HepG2 (cell line): ENCODE data around the gene KIF27. TPM values are rescaled to one million over a fixed set of nuclear protein-coding genes. Genes with fewer than 3 reads are reported as not detected.
A peak's percentile ranks its signal among the peaks of the same experiment; 100 is the strongest.
"Not testable (repeated sequence)": the region's sequence is repeated elsewhere in the genome, so short reads cannot be mapped to it uniquely, and the experiment has no call there.

ENCODE experiments used
- ARID3A ChIP-seq: IDR thresholded peaks from 2 replicates; pipeline ENCODE4 v1.6.1; 2012; ENCODE audit warnings: low read depth, low read length, improper control_type of control experiment
- ATF3 ChIP-seq: sonication (generic); formaldehyde crosslinking; IDR thresholded peaks from 2 replicates; pipeline ENCODE4 v1.4.0; 2020; ENCODE audit warnings: missing genetic modification reagents
- BCL6 ChIP-seq: IDR thresholded peaks from 2 replicates; pipeline ENCODE4 v1.6.1; 2016; ENCODE audit warnings: missing genetic modification reagents, missing compliant biosample characterization
- FOXA1 ChIP-seq, 2 experiments: fragments of 450-650 bp in 1 of 2; sonication (generic) in 1 of 2; formaldehyde crosslinking in 1 of 2; IDR thresholded peaks; 2 replicates each; pipeline versions ENCODE4 v1.4.0 to v1.6.1; 2016 to 2020; ENCODE audit warnings: missing genetic modification reagents in 1 of 2
- FOXO1 ChIP-seq: sonication (generic); formaldehyde crosslinking; IDR thresholded peaks from 2 replicates; pipeline ENCODE4 v1.4.0; 2020; ENCODE audit warnings: missing genetic modification reagents
- GATAD2A ChIP-seq: IDR thresholded peaks from 2 replicates; pipeline ENCODE4 v1.6.1; 2016
- HNF4G ChIP-seq, 2 experiments: sonication (generic) in 1 of 2; formaldehyde crosslinking in 1 of 2; IDR thresholded peaks; 2 replicates each; pipeline versions ENCODE4 v1.4.0 to v1.6.1; 2011 to 2020; ENCODE audit warnings: borderline replicate concordance in 2 of 2, low read depth in 2 of 2, mild to moderate bottlenecking in 2 of 2, low read length in 1 of 2, missing genetic modification reagents in 1 of 2, moderate library complexity in 1 of 2
- HOMEZ ChIP-seq: IDR thresholded peaks from 2 replicates; pipeline ENCODE4 v1.6.1; 2016; ENCODE audit warnings: low read depth
- HOXA3 ChIP-seq: sonication (generic); formaldehyde crosslinking; IDR thresholded peaks from 2 replicates; pipeline ENCODE4 v1.5.0; 2020; ENCODE audit warnings: missing genetic modification reagents
- IKZF5 ChIP-seq: IDR thresholded peaks from 2 replicates; pipeline ENCODE4 v1.6.1; 2018; ENCODE audit warnings: missing genetic modification reagents, mild to moderate bottlenecking, missing compliant biosample characterization
- IRF2 ChIP-seq: IDR thresholded peaks from 2 replicates; pipeline ENCODE4 v1.6.1; 2018; ENCODE audit warnings: missing genetic modification reagents, missing compliant biosample characterization
- KDM6A ChIP-seq: IDR thresholded peaks from 2 replicates; pipeline ENCODE4 v1.6.1; 2016; ENCODE audit warnings: low read depth
- NCOA2 ChIP-seq: sonication (generic); formaldehyde crosslinking; IDR thresholded peaks from 2 replicates; pipeline ENCODE4 v1.8.0; 2022; ENCODE audit warnings: inconsistent platforms
- SALL1 ChIP-seq: sonication (generic); formaldehyde crosslinking; IDR thresholded peaks from 2 replicates; pipeline ENCODE4 v1.8.0; 2022; ENCODE audit warnings: mild to moderate bottlenecking, missing genetic modification reagents
- SOX13 ChIP-seq, 3 experiments: fragments of 450-650 bp in 1 of 3; sonication (generic) in 1 of 3; formaldehyde crosslinking in 1 of 3; IDR thresholded peaks in 2 of 3; conservative IDR thresholded peaks in 1 of 3; 2 replicates each; pipeline versions ENCODE4 v1.5.0 to v1.6.1; 2016 to 2020; ENCODE audit warnings: antibody characterized with exemption in 1 of 3, mild to moderate bottlenecking in 1 of 3, missing compliant biosample characterization in 1 of 3, missing genetic modification reagents in 1 of 3, moderate library complexity in 1 of 3
- SOX6 ChIP-seq, 2 experiments: fragments of 450-650 bp in 1 of 2; sonication (generic) in 1 of 2; formaldehyde crosslinking in 1 of 2; IDR thresholded peaks; 2 replicates each; pipeline versions ENCODE4 v1.4.0 to v1.6.1; 2017 to 2020; ENCODE audit warnings: antibody characterized with exemption in 1 of 2, mild to moderate bottlenecking in 1 of 2, missing genetic modification reagents in 1 of 2
- TBX2 ChIP-seq: sonication (generic); formaldehyde crosslinking; IDR thresholded peaks from 2 replicates; pipeline ENCODE4 v1.5.0; 2020; ENCODE audit warnings: missing genetic modification reagents, mild to moderate bottlenecking, borderline replicate concordance
- ZMAT3 ChIP-seq: sonication (generic); formaldehyde crosslinking; conservative IDR thresholded peaks from 2 replicates; pipeline ENCODE4 v1.7.0; 2021; ENCODE audit warnings: missing genetic modification reagents
- ZMYM3 ChIP-seq: sonication (generic); formaldehyde crosslinking; IDR thresholded peaks from 2 replicates; pipeline ENCODE4 v1.5.1; 2020; ENCODE audit warnings: mild to moderate bottlenecking, missing genetic modification reagents
- ZNF12 ChIP-seq: sonication (generic); formaldehyde crosslinking; IDR thresholded peaks from 2 replicates; pipeline ENCODE4 v1.5.0; 2020; ENCODE audit warnings: missing genetic modification reagents
- ZNF800 ChIP-seq: sonication (generic); formaldehyde crosslinking; IDR thresholded peaks from 2 replicates; pipeline ENCODE4 v1.4.0; 2020; ENCODE audit warnings: missing genetic modification reagents
- polyA plus RNA-seq, 8 experiments: library from polyadenylated mRNA; depleted of rRNA in 3 of 8; stranded (reverse) in 7 of 8; unstranded in 1 of 8; fragments of >200 nt; fragmentation: Illumina TruSeq in 4 of 8; extraction: Trizol in 4 of 8; gene quantifications; 2 replicates each; pipeline versions ENCODE4 v1.2.1 to v1.2.3, GENCODE V29; 2011 to 2016; ENCODE audit warnings: low read depth in 4 of 8, missing spikeins in 1 of 8, mixed read lengths in 1 of 8; ENCODE audit not compliant: insufficient read depth in 1 of 8
- total RNA-seq, 5 experiments: library from RNA; depleted of rRNA; stranded (reverse); fragments of >200 nt; fragmentation: Illumina TruSeq; extraction: Trizol; gene quantifications; 2 replicates each; pipeline ENCODE4 v1.2.3, GENCODE V29; 2016; ENCODE audit warnings: low read depth in 1 of 5

KIF27 gene
- total and polyA plus RNA-seq, 2 of the 13 experiments (the other 11 are each of a cell fraction or from before 2014, with no cell fraction given): 0.95 to 4.1 TPM

- peak; percentile 68; the same call in 1 of the 2 replicates for TF ChIP-seq IKZF5 (CRISPR knock-in tag)
- 0 out of 2 replicates have a peak, but pooled peaks have one; percentile 24 for TF ChIP-seq KDM6A (CRISPR knock-in tag)
- peak; percentile 43; the same call in 1 of the 2 replicates for TF ChIP-seq BCL6 (CRISPR knock-in tag)
- not testable (repeated sequence) for TF ChIP-seq FOXA1 (IDR thresholded peaks at IDR 0.05); SOX6 (IDR thresholded peaks at IDR 0.05); SOX13 (IDR thresholded peaks at IDR 0.05); HNF4G (CRISPR knock-in tag; IDR thresholded peaks at IDR 0.05; ENCODE audit: borderline replicate concordance, low read depth)
- TF ChIP-seq FOXA1 (CRISPR knock-in tag; IDR thresholded peaks at IDR 0.05): 0 out of 2 replicates have a peak, but pooled peaks have one; percentile 12
- TF ChIP-seq HOMEZ: peak; percentile 80
- peak; percentile 50; the same call in 1 of the 2 replicates for TF ChIP-seq SOX6 (CRISPR knock-in tag; IDR thresholded peaks at IDR 0.05)
- TF ChIP-seq ZNF800 (CRISPR knock-in tag): 0 out of 2 replicates have a peak, but pooled peaks have one; percentile 41
- TF ChIP-seq ARID3A: peak; percentile 37; the same call in 1 of the 2 replicates
- peak; percentile 89 for TF ChIP-seq GATAD2A (CRISPR knock-in tag)
- TF ChIP-seq NCOA2 (CRISPR knock-in tag): peak; percentile 81
- 0 out of 2 replicates have a peak, but pooled peaks have one; percentile 31 for TF ChIP-seq IRF2
- 0 out of 2 replicates have a peak, but pooled peaks have one; percentile 52 for TF ChIP-seq HOXA3 (CRISPR knock-in tag)
- TF ChIP-seq SOX13 (CRISPR knock-in tag; conservative IDR thresholded peaks at IDR 0.05 in 1 of 2, IDR thresholded peaks at IDR 0.05 in 1 of 2): peak in 1 of 2 experiments; percentile 58; a peak in 2 of 4 replicates
- TF ChIP-seq ZNF12: 0 out of 2 replicates have a peak, but pooled peaks have one; percentile 29
- peak; percentile 87 for TF ChIP-seq SALL1 (CRISPR knock-in tag)
- peak; percentile 72 for TF ChIP-seq FOXO1 (CRISPR knock-in tag)
- 0 out of 2 replicates have a peak, but pooled peaks have one; percentile 26 for TF ChIP-seq ZMYM3
- TF ChIP-seq ZMAT3: 0 out of 2 replicates have a peak, but pooled peaks have one; percentile 29
- TF ChIP-seq HNF4G (IDR thresholded peaks at IDR 0.05; ENCODE audit: borderline replicate concordance, low read depth, low read length): peak; percentile 20; the same call in 1 of the 2 replicates
- TF ChIP-seq ATF3 (CRISPR knock-in tag): peak; percentile 99
- peak; percentile 57; the same call in 1 of the 2 replicates for TF ChIP-seq TBX2 (CRISPR knock-in tag)
Observed at GRCh38 chr9:83885559-83886240, 35.5 kb downstream of the KIF27 start (continued).
